ENCODE measurements around the gene ANKRD30B. TPM values are rescaled to one million over a fixed set of nuclear protein-coding genes. Genes with fewer than 3 reads are reported as not detected.
A peak's percentile ranks its signal among the peaks of the same experiment; 100 is the strongest.

Gene ANKRD30B
- total and polyA plus RNA-seq, 9 of the 15 experiments (the other 6 are each of a cell fraction or from before 2014, with no cell fraction given): not detected

GRCh38 chr18:14767474-14767873 lies 19.5 kb downstream of the ANKRD30B start:
- Histone ChIP-seq H3K4me3 (no peak overlapping the region), H4K20me1 (replicated peaks; ENCODE audit: control insufficient read depth, insufficient read depth, low read length) (no peaks in the 10 kb centered on the region), H3K27me3 (ENCODE audit: control insufficient read depth in 2 of 2, insufficient read depth in 2 of 2, low read length in 2 of 2) (no peaks in the 10 kb centered on the region), H3K79me2 (ENCODE audit: control insufficient read depth, insufficient read depth, low read length) (no peaks in the 10 kb centered on the region), H3K27ac (ENCODE audit: extremely low read depth, low read depth, low read length) (no peak overlapping the region), H3K9me1 (ENCODE audit: control insufficient read depth, insufficient read depth, low read length) (no peaks in the 10 kb centered on the region), H3K36me3 (ENCODE audit: control insufficient read depth, insufficient read depth, low read length) (no peaks in the 10 kb centered on the region), H2AFZ (ENCODE audit: low read depth, low read length) (no peak overlapping the region), H3K4me1 (replicated peaks in 1 of 2; ENCODE audit: control insufficient read depth in 2 of 2, insufficient read depth in 2 of 2, low read length in 2 of 2) (no peaks in the 10 kb centered on the region), H3K9me3 (replicated peaks; ENCODE audit: control insufficient read depth, insufficient read depth, low read depth, low read length) (no peaks in the 10 kb centered on the region), H3K4me2 (ENCODE audit: insufficient read depth, low read length) (no peak overlapping the region), H3K9ac (ENCODE audit: insufficient read depth in 1 of 2, low read depth in 2 of 2, low read length in 2 of 2) (no peak overlapping the region)
- DNase-seq (ENCODE audit: extremely low read depth in 1 of 4, low spot score in 3 of 4): no peak
- POLR2A ChIA-PET: no interaction called here
- TF ChIP-seq ZNF436 (CRISPR knock-in tag; IDR thresholded peaks at IDR 0.05): no peak
- no peak for TF ChIP-seq IRF2 (CRISPR knock-in tag; IDR thresholded peaks at IDR 0.05)
- TF ChIP-seq, protein P1, sequence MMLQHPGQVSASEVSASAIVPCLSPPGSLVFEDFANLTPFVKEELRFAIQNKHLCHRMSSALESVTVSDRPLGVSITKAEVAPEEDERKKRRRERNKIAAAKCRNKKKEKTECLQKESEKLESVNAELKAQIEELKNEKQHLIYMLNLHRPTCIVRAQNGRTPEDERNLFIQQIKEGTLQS (IDR thresholded peaks at IDR 0.05): no peak
- TF ChIP-seq, protein P1 (CRISPR knock-in tag; conservative IDR thresholded peaks at IDR 0.05): no peak
- TF ChIP-seq ZNF696 (CRISPR knock-in tag; conservative IDR thresholded peaks at IDR 0.05): no peak
- TF ChIP-seq, protein P2, sequence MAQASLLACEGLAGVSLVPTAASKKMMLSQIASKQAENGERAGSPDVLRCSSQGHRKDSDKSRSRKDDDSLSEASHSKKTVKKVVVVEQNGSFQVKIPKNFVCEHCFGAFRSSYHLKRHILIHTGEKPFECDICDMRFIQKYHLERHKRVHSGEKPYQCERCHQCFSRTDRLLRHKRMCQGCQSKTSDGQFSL (CRISPR knock-in tag; IDR thresholded peaks at IDR 0.05): no peak
- TF ChIP-seq, protein P2 (tag; IDR thresholded peaks at IDR 0.05): no peak
- TF ChIP-seq FOSL1 (tag; conservative IDR thresholded peaks at IDR 0.05): peak; percentile 55
- TF ChIP-seq MAFG (tag; conservative IDR thresholded peaks at IDR 0.05): no peak
- no peak for TF ChIP-seq SPI1 (IDR thresholded peaks at IDR 0.05; ENCODE audit: borderline replicate concordance, low read depth, low read length)
- no peak for TF ChIP-seq TGIF2 (CRISPR knock-in tag; IDR thresholded peaks at IDR 0.05)
- no peak for TF ChIP-seq SIX5 (IDR thresholded peaks at IDR 0.05; ENCODE audit: borderline replicate concordance in 1 of 2, insufficient read depth in 1 of 2, low read depth in 1 of 2, low read length in 2 of 2)
- no peak for TF ChIP-seq SOX6 (IDR thresholded peaks at IDR 0.05)
- TF ChIP-seq ESRRA (IDR thresholded peaks at IDR 0.05; ENCODE audit: borderline replicate concordance, low read depth): no peak
- TF ChIP-seq, protein P3, sequence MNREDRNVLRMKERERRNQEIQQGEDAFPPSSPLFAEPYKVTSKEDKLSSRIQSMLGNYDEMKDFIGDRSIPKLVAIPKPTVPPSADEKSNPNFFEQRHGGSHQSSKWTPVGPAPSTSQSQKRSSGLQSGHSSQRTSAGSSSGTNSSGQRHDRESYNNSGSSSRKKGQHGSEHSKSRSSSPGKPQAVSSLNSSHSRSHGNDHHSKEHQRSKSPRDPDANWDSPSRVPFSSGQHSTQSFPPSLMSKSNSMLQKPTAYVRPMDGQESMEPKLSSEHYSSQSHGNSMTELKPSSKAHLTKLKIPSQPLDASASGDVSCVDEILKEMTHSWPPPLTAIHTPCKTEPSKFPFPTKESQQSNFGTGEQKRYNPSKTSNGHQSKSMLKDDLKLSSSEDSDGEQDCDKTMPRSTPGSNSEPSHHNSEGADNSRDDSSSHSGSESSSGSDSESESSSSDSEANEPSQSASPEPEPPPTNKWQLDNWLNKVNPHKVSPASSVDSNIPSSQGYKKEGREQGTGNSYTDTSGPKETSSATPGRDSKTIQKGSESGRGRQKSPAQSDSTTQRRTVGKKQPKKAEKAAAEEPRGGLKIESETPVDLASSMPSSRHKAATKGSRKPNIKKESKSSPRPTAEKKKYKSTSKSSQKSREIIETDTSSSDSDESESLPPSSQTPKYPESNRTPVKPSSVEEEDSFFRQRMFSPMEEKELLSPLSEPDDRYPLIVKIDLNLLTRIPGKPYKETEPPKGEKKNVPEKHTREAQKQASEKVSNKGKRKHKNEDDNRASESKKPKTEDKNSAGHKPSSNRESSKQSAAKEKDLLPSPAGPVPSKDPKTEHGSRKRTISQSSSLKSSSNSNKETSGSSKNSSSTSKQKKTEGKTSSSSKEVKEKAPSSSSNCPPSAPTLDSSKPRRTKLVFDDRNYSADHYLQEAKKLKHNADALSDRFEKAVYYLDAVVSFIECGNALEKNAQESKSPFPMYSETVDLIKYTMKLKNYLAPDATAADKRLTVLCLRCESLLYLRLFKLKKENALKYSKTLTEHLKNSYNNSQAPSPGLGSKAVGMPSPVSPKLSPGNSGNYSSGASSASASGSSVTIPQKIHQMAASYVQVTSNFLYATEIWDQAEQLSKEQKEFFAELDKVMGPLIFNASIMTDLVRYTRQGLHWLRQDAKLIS (CRISPR knock-in tag; IDR thresholded peaks at IDR 0.05): no peak
- no peak for TF ChIP-seq DNMT1 (IDR thresholded peaks at IDR 0.05)
- TF ChIP-seq CEBPG (CRISPR knock-in tag; IDR thresholded peaks at IDR 0.05): no peak
- peak in 1 of 2 experiments; percentile 63; a peak in 2 of 4 replicates for TF ChIP-seq CEBPG (tag; conservative IDR thresholded peaks at IDR 0.05 in 1 of 2, IDR thresholded peaks at IDR 0.05 in 1 of 2)
- no peak for TF ChIP-seq HEY1 (CRISPR knock-in tag; IDR thresholded peaks at IDR 0.05; ENCODE audit: borderline replicate concordance)
- BruUV-seq (replicated peaks): no TSS peak
- CTCF ChIA-PET (ENCODE audit: low intra/inter-chr PET ratio): no interaction called here
- in situ Hi-C loops (cut with MboI): no loop called here
- ATAC-seq: no peak
- peak; percentile 23 for FAIRE-seq
- intact Hi-C loops (cut with micrococcal nuclease): no loop called here
